ENCODE measurements around the gene PLA2G2E. TPM values are rescaled to one million over a fixed set of nuclear protein-coding genes. Genes with fewer than 3 reads are reported as not detected.
"Not testable (repeated sequence)": the region's sequence is repeated elsewhere in the genome, so short reads cannot be mapped to it uniquely, and the experiment has no call there.

Gene PLA2G2E
- total RNA-seq, 4 donors from 2014 or later = not detected

DNA sequence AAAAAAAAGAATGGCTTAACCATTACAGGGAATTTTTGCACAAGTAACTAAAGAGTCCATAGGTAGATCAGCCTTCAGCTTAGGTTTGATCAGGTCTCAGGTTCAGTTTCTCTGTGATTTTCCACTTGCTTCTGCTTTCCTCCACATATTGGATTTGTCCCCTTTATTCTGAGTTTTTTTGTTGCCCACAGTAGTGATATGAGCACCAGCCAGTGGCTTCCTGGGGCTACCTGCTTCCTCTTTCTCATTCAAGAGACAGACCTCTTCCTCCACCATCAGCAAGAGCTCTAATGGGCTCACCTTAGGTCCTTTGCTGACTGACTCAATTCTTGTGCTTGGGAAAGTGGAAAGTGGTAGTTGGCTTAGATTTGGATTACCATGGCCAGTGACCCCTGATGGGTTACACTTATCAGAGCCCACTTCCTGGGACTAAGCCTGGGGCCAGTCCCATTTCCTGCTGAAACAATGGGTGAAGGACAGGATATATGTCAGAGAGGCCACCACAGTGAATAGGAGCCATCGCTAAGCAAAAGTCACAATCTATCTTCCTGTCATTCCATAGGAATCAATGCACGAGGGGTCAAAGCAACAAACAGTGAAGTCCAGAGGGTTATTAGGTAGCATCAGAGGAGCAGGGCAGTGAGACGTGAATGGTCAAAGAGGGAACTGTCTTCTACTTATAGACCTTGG, 12.8 kb upstream of the PLA2G2E start:
- Histone ChIP-seq H3K27me3 (no peaks in the 10 kb centered on the region), H3K4me3 (no peak overlapping the region), H3K4me1 (no peaks in the 10 kb centered on the region), H3K9me3 (peaks cover 0 to 15% (median 12%) of the 10 kb centered on the region in 3 donors), H3K36me3 (no peaks in the 10 kb centered on the region), H3K27ac (no peak overlapping the region)
- WGBS, 2 donors = 60 to 62% methylated on average over 3 of the region's 3 CpGs
- no peak for TF ChIP-seq POLR2A (IDR thresholded peaks at IDR 0.05)
- TF ChIP-seq, protein P1, sequence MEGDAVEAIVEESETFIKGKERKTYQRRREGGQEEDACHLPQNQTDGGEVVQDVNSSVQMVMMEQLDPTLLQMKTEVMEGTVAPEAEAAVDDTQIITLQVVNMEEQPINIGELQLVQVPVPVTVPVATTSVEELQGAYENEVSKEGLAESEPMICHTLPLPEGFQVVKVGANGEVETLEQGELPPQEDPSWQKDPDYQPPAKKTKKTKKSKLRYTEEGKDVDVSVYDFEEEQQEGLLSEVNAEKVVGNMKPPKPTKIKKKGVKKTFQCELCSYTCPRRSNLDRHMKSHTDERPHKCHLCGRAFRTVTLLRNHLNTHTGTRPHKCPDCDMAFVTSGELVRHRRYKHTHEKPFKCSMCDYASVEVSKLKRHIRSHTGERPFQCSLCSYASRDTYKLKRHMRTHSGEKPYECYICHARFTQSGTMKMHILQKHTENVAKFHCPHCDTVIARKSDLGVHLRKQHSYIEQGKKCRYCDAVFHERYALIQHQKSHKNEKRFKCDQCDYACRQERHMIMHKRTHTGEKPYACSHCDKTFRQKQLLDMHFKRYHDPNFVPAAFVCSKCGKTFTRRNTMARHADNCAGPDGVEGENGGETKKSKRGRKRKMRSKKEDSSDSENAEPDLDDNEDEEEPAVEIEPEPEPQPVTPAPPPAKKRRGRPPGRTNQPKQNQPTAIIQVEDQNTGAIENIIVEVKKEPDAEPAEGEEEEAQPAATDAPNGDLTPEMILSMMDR (IDR thresholded peaks at IDR 0.05) = no peak
- intact Hi-C loops (cut with DNase I) = no loop called here
- no peak for DNase-seq

DNA sequence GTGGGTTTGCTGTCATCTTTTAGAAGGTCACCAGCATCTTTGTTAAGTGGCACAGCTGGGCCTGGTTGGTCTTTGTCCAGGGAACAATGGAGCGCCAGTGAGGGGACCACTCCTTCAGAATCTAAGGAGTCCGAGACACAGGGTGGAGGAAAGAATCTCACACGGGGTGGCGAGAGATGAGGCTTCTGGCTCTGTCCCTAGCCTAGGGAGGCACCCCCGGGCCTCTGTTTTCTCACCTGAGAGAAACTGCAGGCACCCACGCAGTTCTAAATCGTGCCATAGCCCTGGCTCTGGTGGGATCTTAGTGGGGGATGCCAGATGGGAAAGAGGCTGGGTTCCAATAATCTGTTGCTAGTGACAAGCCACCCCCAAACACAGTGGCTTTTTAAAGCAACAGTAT, 10.9 kb upstream of the PLA2G2E start:
- no peak for DNase-seq
- intact Hi-C loops (cut with DNase I) = no loop called here
- H3K27ac ChIP-seq = no peak overlapping the region
- H3K36me3 ChIP-seq = no peaks in the 10 kb centered on the region
- H3K27me3 ChIP-seq = no peaks in the 10 kb centered on the region
- no peaks in the 10 kb centered on the region for H3K4me1 ChIP-seq
- TF ChIP-seq, protein P1 (IDR thresholded peaks at IDR 0.05) = no peak
- TF ChIP-seq POLR2A (IDR thresholded peaks at IDR 0.05) = no peak
- H3K9me3 ChIP-seq = peaks cover 0 to 23% (median 14%) of the 10 kb centered on the region in 3 donors
- H3K4me3 ChIP-seq = no peak overlapping the region
- WGBS, 2 donors = 87 to 91% methylated on average over 7 of the region's 7 CpGs

DNA sequence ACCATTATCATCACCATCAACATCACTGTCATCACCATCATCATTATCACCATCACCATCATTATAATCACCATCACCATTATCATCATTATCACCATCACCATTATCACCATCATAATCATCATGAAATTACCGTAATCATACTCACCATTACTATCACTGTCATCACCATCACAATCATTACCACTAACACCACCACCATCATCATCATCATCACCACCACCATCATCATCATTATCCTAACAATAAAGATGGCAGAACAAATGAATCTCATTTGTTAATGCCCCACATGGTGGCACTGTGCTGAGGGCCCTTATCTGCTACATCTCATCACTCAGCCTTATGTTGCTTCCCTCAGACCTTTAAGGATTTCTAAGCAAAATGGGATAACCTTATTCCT, 9.4 kb upstream of the PLA2G2E start:
- H3K9me3 ChIP-seq = peaks cover 0 to 23% (median 14%) of the 10 kb centered on the region in 3 donors
- no peaks in the 10 kb centered on the region for H3K27me3 ChIP-seq
- 0 to 50% methylated on average over 1 of the region's 1 CpG for WGBS, 2 donors
- no peak overlapping the region for H3K27ac ChIP-seq
- TF ChIP-seq, protein P1 (IDR thresholded peaks at IDR 0.05) = no peak
- TF ChIP-seq POLR2A (IDR thresholded peaks at IDR 0.05) = no peak
- DNase-seq = no peak
- H3K36me3 ChIP-seq = no peaks in the 10 kb centered on the region
- no peak overlapping the region for H3K4me3 ChIP-seq
- no peaks in the 10 kb centered on the region for H3K4me1 ChIP-seq
- intact Hi-C loops (cut with DNase I) = no loop called here

DNA sequence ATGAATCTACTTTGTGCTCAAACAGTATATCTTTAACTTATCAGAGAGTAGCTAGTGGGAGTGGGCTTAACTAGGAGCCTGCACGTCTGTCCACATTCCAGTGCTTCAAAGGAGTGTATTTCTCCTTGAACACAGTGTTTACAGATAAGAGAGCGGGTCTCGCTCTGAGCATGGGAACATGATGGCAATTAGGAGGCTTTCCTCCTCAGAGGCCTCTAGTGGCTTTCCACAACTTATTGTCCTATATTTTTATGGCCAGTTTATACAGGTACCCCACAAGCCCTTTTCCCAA, 3.7 kb upstream of the PLA2G2E start:
- DNase-seq; H3K4me1 ChIP-seq; H3K36me3 ChIP-seq; H3K27ac ChIP-seq; intact Hi-C loops (cut with DNase I); H3K4me3 ChIP-seq: not testable (repeated sequence)
- peaks cover 0 to 18% (median 0%) of the 10 kb centered on the region in 4 donors for H3K27me3 ChIP-seq
- peaks cover 0 to 17% (median 9%) of the 10 kb centered on the region in 3 donors for H3K9me3 ChIP-seq
- 67 to 69% methylated on average over 3 of the region's 3 CpGs for WGBS, 2 donors

DNA sequence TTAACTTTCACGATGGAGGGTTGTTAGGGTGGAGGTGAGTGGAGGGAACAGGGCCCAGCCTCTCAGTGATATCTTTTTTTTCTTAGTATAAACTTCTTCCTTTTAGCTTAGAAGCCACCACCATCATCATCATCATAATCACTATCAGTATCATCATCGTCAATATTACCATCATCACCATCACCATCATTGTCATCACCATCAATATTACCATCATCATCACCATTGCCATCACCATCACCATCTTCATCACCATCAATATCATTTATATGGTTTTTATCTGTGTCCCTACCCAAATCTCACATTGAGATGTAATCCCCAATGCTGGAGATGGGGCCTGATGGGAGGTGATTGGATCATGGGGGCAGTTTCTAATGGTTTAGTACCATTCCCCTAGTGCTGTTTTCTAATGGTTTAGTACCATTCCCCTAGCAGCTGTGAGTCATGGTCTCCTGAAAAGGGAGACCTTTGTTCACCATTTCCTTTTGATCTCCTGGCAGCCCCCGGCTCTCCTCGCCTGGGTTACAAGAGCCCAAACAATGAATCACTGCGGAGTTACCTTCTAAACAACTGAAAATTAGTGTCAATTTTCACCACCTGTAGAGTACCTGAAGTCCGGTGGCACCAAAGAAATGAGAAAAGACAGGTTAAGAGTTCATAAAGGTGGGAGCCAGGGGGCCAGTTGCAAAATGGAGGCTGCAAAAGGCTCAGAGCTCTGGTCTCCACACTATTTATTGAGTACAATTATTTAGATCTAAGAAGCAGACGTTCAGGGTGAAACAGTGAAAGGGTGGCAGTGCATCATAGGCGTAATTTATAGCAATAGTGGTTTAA, 3.1 kb upstream of the PLA2G2E start:
- Histone ChIP-seq H3K27ac (no peak overlapping the region), H3K4me1 (peaks cover 0 to 9% (median 0%) of the 10 kb centered on the region in 3 donors), H3K27me3 (peaks cover 0 to 18% (median 0%) of the 10 kb centered on the region in 4 donors), H3K4me3 (no peak overlapping the region), H3K36me3 (no peaks in the 10 kb centered on the region), H3K9me3 (peaks cover 0 to 11% (median 5%) of the 10 kb centered on the region in 3 donors)
- WGBS, 2 donors = 65 to 76% methylated on average over 6 to 8 of the region's 8 CpGs
- DNase-seq = no peak
- TF ChIP-seq POLR2A (IDR thresholded peaks at IDR 0.05) = no peak
- TF ChIP-seq, protein P1 (IDR thresholded peaks at IDR 0.05) = no peak
- intact Hi-C loops (cut with DNase I) = no loop called here

Data from esophagus squamous epithelium (tissue), 5 donors.